ENCODE measurements around the gene CENPN. TPM values are rescaled to one million over a fixed set of nuclear protein-coding genes. Genes with fewer than 3 reads are reported as not detected.

The CENPN gene
- 1 to 10 TPM; 1.3 to 4.3 TPM for total RNA-seq

- 0% methylated on average over 4 to 68 of the region's 75 CpGs for WGBS, 2 donors
- TF ChIP-seq POLR2A (IDR thresholded peaks at IDR 0.05) (peak in 2 of 3 donors; percentile 77 to 91), CTCF (IDR thresholded peaks at IDR 0.05) (peak in 3 of 7 experiments; percentile 15 to 40 (median 20))
- peaks cover 30% of the 10 kb centered on the region for H3K4me1 ChIP-seq
- H3K27ac ChIP-seq = peak within 1 kb of the TSS; percentile 96 to 99 (median 98)
- H3K4me3 ChIP-seq = peak within 1 kb of the TSS; percentile 85 to 95
- intact Hi-C loops (cut with DNase I) = no loop called here
- ATAC-seq = peak; percentile 93
- H3K27me3 ChIP-seq = no peaks in the 10 kb centered on the region
- peak; percentile 99 to 100 (median 99) for DNase-seq
- no peaks in the 10 kb centered on the region for H3K9me3 ChIP-seq
- H3K36me3 ChIP-seq (replicated peaks in 1 of 2; ENCODE audit: insufficient read depth in 1 of 2, low read depth in 2 of 2) = no peaks in the 10 kb centered on the region
Observed at GRCh38 chr16:81006813-81007695, at the start of gene CENPN, which contains the start of gene CMC2. CENPN (plus strand) TSS chr16:81007214; CDS start chr16:81011940, 4,726 bp downstream. CMC2 (minus strand) TSS chr16:81006885; CDS start chr16:80997394, 9,491 bp downstream.

DNA sequence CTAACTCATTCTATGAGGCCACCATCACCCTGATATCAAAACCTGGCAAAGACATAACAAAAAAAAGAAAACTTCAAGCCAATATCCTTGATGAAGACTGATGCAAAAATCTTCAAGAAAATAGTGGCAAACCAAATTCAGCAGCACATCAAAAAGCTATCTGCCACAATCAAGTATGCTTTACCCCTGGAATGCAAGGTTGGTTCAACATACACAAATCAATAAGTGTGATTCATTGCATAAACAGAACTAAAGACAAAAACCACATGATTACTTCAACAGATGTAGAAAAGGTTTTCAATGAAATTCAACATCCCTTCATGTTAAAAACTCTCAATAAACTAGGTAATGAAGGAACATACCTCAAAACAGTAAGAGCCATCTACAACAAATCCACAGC, 48.7 kb upstream of the CENPN start:
- DNase-seq (no peak), ATAC-seq (no peak)
- Histone ChIP-seq H3K27me3 (no peaks in the 10 kb centered on the region), H3K27ac (no peak overlapping the region), H3K4me1 (no peaks in the 10 kb centered on the region), H3K9me3 (peaks cover 0 to 3% (median 0%) of the 10 kb centered on the region in 3 donors), H3K36me3 (replicated peaks in 1 of 2; ENCODE audit: insufficient read depth in 1 of 2, low read depth in 2 of 2) (no peaks in the 10 kb centered on the region), H3K4me3 (no peak overlapping the region)
- intact Hi-C loops (cut with DNase I) = no loop called here
- TF ChIP-seq POLR2A (IDR thresholded peaks at IDR 0.05) (no peak), CTCF (IDR thresholded peaks at IDR 0.05) (no peak)

DNA sequence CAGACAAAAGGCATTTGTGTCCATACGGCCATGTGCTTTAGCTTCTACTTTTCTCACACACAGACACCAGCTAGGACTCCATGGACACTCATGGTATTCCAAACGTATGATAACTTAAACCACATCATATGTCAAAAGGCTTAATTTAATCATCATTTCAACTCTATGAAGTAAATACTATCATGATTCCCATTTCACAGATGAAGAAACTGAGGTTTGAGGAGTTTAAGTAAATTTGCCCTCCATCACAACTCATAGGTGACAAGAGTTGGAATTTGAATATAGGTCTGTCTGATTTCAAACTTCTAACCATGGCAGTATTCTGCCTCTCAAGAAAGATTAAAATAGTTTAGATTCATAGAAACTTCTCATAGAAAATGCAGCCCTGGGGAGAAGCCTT, 44.1 kb upstream of the CENPN start:
- no peak for DNase-seq
- H3K36me3 ChIP-seq (replicated peaks in 1 of 2; ENCODE audit: insufficient read depth in 1 of 2, low read depth in 2 of 2) = no peaks in the 10 kb centered on the region
- H3K4me1 ChIP-seq = no peaks in the 10 kb centered on the region
- H3K27me3 ChIP-seq = no peaks in the 10 kb centered on the region
- H3K9me3 ChIP-seq = peaks cover 0 to 3% (median 0%) of the 10 kb centered on the region in 3 donors
- no peak overlapping the region for H3K27ac ChIP-seq
- H3K4me3 ChIP-seq = no peak overlapping the region
- TF ChIP-seq CTCF (IDR thresholded peaks at IDR 0.05) = no peak
- TF ChIP-seq POLR2A (IDR thresholded peaks at IDR 0.05) = no peak
- intact Hi-C loops (cut with DNase I) = no loop called here
- ATAC-seq = no peak
- 65 to 67% methylated on average over 2 of the region's 2 CpGs for WGBS, 2 donors

- ATAC-seq (no peak), DNase-seq (no peak)
- intact Hi-C loops (cut with DNase I) = no loop called here
- 50 to 54% methylated on average over 2 of the region's 2 CpGs for WGBS, 2 donors
- TF ChIP-seq POLR2A (IDR thresholded peaks at IDR 0.05) (no peak), CTCF (IDR thresholded peaks at IDR 0.05) (no peak)
- Histone ChIP-seq H3K27me3 (no peaks in the 10 kb centered on the region), H3K27ac (no peak overlapping the region), H3K4me1 (no peaks in the 10 kb centered on the region), H3K9me3 (no peaks in the 10 kb centered on the region), H3K4me3 (no peak overlapping the region), H3K36me3 (replicated peaks in 1 of 2; ENCODE audit: insufficient read depth in 1 of 2, low read depth in 2 of 2) (no peaks in the 10 kb centered on the region)
Observed at GRCh38 chr16:80964351-80964750, 42.7 kb upstream of the CENPN start.

All from body of pancreas (tissue), 4 donors.